Measurements from ENCODE around the gene EIF2B2. TPM values are rescaled to one million over a fixed set of nuclear protein-coding genes. Genes with fewer than 3 reads are reported as not detected.

EIF2B2 gene
- total and polyA plus RNA-seq, 2 of the 13 experiments (the other 11 are each of a cell fraction or from before 2014, with no cell fraction given), result 54.4 to 78.6 TPM

DNA sequence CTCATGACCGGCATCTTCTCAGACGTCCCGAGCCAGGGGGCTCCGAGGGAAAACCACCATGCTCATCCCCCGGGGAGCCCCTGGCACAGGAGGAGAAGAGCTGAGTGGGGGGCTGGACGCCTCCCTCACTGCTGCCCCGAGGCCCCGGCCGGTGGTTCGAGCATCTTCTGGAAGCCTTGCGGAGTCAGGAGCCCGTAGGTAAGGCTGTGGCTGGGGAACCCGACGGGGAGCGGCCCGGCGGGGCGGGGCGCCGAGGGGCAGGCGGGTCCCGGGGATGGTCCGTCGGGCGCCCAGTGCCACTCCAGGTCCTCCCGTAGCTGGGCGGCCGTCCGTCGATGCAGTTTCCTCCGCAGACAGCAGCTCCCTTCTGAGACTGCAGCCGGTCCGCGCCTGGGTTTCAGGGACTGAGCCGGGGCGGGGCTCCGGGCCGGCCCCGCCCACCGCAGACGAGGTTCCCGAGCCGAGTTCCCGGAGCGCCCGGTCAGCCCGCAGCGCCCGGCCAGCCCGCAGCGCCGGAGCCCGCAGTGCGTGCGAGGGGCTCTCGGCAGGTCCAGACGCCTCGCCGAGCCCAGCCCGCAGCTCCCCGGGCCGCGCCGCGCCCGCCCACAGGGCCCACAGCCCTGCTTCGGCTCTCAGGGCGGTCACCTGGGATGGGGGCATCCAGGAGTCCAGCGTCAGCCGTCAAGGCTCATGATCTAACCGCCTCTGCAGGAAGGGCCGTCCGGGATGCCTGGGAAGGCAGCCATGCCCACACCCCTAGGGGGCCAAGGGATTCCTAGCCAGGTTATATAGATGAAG lies 47.3 kb upstream of the EIF2B2 start, which contains the start of gene PGF (continued):
- peak; percentile 36 for TF ChIP-seq SALL1 (CRISPR knock-in tag; IDR thresholded peaks at IDR 0.05)
- TF ChIP-seq, protein P1, sequence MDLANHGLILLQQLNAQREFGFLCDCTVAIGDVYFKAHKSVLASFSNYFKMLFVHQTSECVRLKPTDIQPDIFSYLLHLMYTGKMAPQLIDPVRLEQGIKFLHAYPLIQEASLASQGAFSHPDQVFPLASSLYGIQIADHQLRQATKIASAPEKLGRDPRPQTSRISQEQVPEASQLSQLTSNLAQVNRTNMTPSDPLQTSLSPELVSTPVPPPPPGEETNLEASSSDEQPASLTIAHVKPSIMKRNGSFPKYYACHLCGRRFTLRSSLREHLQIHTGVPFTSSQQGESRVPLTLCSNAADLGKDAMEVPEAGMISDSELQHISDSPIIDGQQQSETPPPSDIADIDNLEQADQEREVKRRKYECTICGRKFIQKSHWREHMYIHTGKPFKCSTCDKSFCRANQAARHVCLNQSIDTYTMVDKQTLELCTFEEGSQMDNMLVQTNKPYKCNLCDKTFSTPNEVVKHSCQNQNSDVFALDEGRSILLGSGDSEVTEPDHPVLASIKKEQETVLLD (CRISPR knock-in tag; IDR thresholded peaks at IDR 0.05; ENCODE audit: low read depth), result 0 out of 2 replicates have a peak, but pooled peaks have one; percentile 30
- TF ChIP-seq CBFB (CRISPR knock-in tag; IDR thresholded peaks at IDR 0.05), result no peak
- TF ChIP-seq KDM5B (CRISPR knock-in tag; IDR thresholded peaks at IDR 0.05; ENCODE audit: borderline replicate concordance), result peak; percentile 28; the same call in 1 of the 2 replicates
- TF ChIP-seq, protein P2, sequence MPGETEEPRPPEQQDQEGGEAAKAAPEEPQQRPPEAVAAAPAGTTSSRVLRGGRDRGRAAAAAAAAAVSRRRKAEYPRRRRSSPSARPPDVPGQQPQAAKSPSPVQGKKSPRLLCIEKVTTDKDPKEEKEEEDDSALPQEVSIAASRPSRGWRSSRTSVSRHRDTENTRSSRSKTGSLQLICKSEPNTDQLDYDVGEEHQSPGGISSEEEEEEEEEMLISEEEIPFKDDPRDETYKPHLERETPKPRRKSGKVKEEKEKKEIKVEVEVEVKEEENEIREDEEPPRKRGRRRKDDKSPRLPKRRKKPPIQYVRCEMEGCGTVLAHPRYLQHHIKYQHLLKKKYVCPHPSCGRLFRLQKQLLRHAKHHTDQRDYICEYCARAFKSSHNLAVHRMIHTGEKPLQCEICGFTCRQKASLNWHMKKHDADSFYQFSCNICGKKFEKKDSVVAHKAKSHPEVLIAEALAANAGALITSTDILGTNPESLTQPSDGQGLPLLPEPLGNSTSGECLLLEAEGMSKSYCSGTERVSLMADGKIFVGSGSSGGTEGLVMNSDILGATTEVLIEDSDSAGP (CRISPR knock-in tag; IDR thresholded peaks at IDR 0.05; ENCODE audit: borderline replicate concordance), result no peak
- TF ChIP-seq ZNF20 (CRISPR knock-in tag; IDR thresholded peaks at IDR 0.05), result no peak
- TF ChIP-seq ZFYVE20 (CRISPR knock-in tag; IDR thresholded peaks at IDR 0.05; ENCODE audit: borderline replicate concordance, low read depth), result no peak
- peak; percentile 54; the same call in 1 of the 2 replicates for TF ChIP-seq ZFP82 (CRISPR knock-in tag; IDR thresholded peaks at IDR 0.05; ENCODE audit: borderline replicate concordance)
- TF ChIP-seq ZNF570 (CRISPR knock-in tag; IDR thresholded peaks at IDR 0.05; ENCODE audit: borderline replicate concordance), result no peak
- TF ChIP-seq ZNF616 (CRISPR knock-in tag; IDR thresholded peaks at IDR 0.05; ENCODE audit: low read depth), result peak; percentile 33; the same call in 1 of the 2 replicates
- peak; percentile 81; the same call in 1 of the 2 replicates for TF ChIP-seq ZNF776 (CRISPR knock-in tag; IDR thresholded peaks at IDR 0.05)
- no peak for TF ChIP-seq SOX5 (CRISPR knock-in tag; IDR thresholded peaks at IDR 0.05; ENCODE audit: borderline replicate concordance)
- TF ChIP-seq, protein P3, sequence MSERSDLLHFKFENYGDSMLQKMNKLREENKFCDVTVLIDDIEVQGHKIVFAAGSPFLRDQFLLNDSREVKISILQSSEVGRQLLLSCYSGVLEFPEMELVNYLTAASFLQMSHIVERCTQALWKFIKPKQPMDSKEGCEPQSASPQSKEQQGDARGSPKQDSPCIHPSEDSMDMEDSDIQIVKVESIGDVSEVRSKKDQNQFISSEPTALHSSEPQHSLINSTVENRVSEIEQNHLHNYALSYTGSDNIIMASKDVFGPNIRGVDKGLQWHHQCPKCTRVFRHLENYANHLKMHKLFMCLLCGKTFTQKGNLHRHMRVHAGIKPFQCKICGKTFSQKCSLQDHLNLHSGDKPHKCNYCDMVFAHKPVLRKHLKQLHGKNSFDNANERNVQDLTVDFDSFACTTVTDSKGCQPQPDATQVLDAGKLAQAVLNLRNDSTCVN (CRISPR knock-in tag; IDR thresholded peaks at IDR 0.05; ENCODE audit: borderline replicate concordance), result 0 out of 2 replicates have a peak, but pooled peaks have one; percentile 38
- peak; percentile 30 for TF ChIP-seq AGO2 (optimal IDR thresholded peaks at IDR 0.05; ENCODE audit: low read depth, low read length)
- TF ChIP-seq SP4 (CRISPR knock-in tag; IDR thresholded peaks at IDR 0.05), result peak; percentile 72
- no peak for TF ChIP-seq ESRRA (CRISPR knock-in tag; IDR thresholded peaks at IDR 0.05; ENCODE audit: low read depth)
- TF ChIP-seq POLR2A (IDR thresholded peaks at IDR 0.05; ENCODE audit: insufficient read depth in 1 of 2, low read depth in 2 of 2, low read length in 2 of 2), result peak in 1 of 2 experiments; percentile 78; a peak in 2 of 4 replicates
- TF ChIP-seq, protein P4, sequence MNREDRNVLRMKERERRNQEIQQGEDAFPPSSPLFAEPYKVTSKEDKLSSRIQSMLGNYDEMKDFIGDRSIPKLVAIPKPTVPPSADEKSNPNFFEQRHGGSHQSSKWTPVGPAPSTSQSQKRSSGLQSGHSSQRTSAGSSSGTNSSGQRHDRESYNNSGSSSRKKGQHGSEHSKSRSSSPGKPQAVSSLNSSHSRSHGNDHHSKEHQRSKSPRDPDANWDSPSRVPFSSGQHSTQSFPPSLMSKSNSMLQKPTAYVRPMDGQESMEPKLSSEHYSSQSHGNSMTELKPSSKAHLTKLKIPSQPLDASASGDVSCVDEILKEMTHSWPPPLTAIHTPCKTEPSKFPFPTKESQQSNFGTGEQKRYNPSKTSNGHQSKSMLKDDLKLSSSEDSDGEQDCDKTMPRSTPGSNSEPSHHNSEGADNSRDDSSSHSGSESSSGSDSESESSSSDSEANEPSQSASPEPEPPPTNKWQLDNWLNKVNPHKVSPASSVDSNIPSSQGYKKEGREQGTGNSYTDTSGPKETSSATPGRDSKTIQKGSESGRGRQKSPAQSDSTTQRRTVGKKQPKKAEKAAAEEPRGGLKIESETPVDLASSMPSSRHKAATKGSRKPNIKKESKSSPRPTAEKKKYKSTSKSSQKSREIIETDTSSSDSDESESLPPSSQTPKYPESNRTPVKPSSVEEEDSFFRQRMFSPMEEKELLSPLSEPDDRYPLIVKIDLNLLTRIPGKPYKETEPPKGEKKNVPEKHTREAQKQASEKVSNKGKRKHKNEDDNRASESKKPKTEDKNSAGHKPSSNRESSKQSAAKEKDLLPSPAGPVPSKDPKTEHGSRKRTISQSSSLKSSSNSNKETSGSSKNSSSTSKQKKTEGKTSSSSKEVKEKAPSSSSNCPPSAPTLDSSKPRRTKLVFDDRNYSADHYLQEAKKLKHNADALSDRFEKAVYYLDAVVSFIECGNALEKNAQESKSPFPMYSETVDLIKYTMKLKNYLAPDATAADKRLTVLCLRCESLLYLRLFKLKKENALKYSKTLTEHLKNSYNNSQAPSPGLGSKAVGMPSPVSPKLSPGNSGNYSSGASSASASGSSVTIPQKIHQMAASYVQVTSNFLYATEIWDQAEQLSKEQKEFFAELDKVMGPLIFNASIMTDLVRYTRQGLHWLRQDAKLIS (CRISPR knock-in tag; IDR thresholded peaks at IDR 0.05), result no peak
- no peak for TF ChIP-seq CBX2 (IDR thresholded peaks at IDR 0.05; ENCODE audit: low read depth, low read length)
- no peak for TF ChIP-seq CBX2 (CRISPR knock-in tag; IDR thresholded peaks at IDR 0.05; ENCODE audit: low read depth)
- peak; percentile 63; the same call in 1 of the 2 replicates for TF ChIP-seq MED1 (CRISPR knock-in tag; IDR thresholded peaks at IDR 0.05)

All from HepG2 (cell line).